Panc1 (cell line): Measurements from ENCODE around the gene BRME1.

Source experiments
- CTCF ChIP-seq: fragments of 450-650 bp; IDR thresholded peaks from 2 replicates; pipeline ENCODE4 v1.5.1; 2017; ENCODE audit warnings: mild to moderate bottlenecking
- POLR2AphosphoS5 ChIP-seq: IDR thresholded peaks from 2 replicates; pipeline ENCODE4 v1.6.1; 2012; ENCODE audit warnings: mild to moderate bottlenecking, low read depth, low read length, moderate library complexity

- no peak for TF ChIP-seq CTCF
- TF ChIP-seq POLR2AphosphoS5, result peak; percentile 34
These were observed 58.2 kb downstream of the BRME1 start for GRCh38 chr19:13847407-13848339.
